Pulmonary artery endothelial cell (primary cell): Measurements from ENCODE around the gene ZNF398. TPM values are rescaled to one million over a fixed set of nuclear protein-coding genes. Genes with fewer than 3 reads are reported as not detected.
"Not testable (repeated sequence)": the region's sequence is repeated elsewhere in the genome, so short reads cannot be mapped to it uniquely, and the experiment has no call there.

Experiments
- DNase-seq: peaks from one replicate; pipeline ENCODE4 v3.0.0-alpha.2; 2011; ENCODE audit warnings: low read depth, low spot score
- total RNA-seq: library from RNA; depleted of rRNA; stranded (reverse); fragments of >200 nt; gene quantifications from 2 replicates; pipeline ENCODE4 v1.2.3, GENCODE V29; 2014

The ZNF398 gene
- total RNA-seq, 1 donor from 2014 or later: 4.9 TPM

DNA sequence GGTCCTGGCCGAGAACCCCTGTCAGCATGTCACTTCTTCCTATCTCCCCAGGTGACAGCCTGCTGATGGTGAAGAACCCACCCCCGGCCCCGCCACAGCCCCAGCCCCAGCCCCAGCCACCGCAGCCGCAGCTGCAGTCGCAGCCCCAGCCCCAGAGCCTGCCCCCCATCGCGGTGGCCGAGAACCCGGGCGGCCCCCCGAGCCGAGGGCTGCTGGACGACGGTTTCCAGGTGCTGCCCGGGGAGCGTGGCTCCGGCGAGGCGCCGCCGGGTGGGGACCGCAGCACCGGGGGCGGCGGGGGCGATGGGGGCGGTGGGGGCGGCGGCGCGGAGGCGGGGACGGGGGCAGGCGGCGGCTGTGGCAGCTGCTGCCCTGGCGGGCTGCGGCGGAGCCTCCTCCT lies 76.5 kb downstream of the ZNF398 start:
- DNase-seq: no peak

DNA sequence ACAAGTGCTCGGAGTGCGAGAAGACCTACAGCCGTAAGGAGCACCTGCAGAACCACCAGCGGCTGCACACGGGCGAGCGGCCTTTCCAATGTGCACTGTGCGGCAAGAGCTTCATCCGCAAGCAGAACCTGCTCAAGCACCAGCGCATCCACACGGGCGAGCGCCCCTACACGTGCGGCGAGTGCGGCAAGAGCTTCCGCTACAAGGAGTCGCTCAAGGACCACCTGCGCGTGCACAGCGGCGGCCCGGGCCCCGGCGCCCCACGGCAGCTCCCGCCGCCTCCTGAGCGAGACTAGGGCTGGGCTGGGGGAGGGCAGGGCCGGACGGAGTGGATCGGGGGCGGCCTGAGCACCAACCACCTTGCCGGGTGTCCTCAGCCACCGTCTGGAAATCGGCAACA lies 77.1 kb downstream of the ZNF398 start:
- no peak for DNase-seq

DNA sequence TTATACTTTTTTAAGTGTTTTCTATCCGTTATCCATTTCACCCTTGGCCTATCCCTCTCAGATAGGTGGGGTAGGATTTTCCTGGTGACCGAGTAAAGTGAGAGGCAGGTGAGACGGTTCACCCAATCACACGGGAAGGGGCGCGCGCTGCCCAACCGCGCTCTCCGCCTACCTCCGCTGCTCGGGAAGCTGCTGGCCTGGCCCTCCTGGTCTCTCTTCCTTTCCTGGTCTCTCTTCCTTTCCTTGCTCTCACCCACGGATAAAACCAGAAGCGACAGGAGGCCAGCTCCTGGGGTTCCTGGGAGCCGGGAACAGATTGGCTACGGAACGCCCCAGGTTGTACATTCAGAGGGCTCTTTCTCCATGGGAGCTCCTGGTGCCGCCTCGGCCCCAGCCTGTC lies 77.9 kb downstream of the ZNF398 start:
- DNase-seq: no peak

DNA sequence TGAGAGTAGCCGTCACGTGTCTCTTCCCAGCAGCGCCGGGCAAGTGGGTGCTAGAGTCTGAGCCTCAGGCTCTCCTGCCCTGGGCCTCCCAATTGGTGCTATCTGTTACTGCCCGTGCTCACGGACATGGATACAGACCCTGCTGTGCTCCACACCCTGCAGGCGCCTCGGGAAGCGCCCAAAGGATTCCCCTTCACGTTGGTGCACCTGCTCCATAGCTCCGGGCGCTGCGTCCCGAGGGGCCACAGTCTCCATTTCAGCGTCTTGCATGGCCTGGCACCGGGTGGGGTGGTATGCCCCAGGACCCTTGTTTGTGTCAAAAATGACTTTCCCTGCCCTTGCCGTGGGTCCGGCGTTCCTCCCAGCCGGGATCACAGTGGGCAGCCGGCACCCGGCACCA lies 78.4 kb downstream of the ZNF398 start:
- no peak for DNase-seq

DNA sequence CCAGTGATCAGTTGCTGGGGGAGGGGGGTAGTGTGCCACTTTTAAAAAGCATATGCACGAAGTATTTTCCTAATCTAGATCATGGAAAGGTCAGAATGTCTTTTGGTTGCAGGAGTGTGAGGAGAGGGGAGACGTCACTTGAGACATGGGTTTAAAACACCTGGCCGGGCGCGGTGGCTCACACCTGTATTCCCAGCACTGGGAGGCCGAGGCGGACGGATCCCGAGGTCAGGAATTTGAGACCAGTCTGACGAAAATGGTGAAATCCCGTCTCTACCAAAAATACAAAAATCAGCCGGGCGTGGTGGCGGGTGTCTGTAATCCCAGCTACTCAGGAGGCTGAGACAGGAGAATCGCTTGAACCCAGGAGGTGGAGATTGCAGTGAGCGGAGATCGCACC lies 79.1 kb downstream of the ZNF398 start:
- DNase-seq: not testable (repeated sequence)

DNA sequence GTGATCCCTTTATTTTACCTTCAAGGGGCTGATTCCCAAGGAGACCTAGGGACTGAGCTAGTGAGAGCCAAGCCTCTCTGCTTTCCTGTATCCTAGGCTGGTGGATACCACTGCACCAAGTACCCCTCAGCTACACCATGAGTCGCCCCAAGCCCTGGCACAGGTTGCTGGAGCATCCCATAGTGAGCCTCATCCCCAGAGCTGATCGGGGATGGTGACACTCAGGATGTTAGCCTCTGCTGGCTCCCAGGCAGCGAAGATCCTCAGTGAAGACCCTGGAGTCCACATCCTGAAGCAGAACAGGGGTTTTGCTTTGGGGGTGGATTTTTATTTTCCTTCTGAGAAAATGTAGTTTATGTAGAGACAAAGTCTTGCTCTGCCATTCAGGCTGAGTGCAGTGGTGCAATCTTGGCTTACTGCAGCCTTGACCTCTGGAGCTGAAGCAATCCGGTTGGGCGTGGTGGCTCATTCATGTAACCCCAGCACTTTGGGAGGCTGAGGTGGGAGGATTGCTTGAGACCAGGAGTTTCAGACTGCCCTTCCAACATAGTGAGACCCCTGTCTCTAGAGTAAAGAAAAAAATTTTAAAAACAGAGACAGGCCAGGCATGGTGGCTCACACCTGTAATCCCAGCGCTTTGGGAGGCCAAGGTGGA lies 79.7 kb downstream of the ZNF398 start:
- DNase-seq: no peak

DNA sequence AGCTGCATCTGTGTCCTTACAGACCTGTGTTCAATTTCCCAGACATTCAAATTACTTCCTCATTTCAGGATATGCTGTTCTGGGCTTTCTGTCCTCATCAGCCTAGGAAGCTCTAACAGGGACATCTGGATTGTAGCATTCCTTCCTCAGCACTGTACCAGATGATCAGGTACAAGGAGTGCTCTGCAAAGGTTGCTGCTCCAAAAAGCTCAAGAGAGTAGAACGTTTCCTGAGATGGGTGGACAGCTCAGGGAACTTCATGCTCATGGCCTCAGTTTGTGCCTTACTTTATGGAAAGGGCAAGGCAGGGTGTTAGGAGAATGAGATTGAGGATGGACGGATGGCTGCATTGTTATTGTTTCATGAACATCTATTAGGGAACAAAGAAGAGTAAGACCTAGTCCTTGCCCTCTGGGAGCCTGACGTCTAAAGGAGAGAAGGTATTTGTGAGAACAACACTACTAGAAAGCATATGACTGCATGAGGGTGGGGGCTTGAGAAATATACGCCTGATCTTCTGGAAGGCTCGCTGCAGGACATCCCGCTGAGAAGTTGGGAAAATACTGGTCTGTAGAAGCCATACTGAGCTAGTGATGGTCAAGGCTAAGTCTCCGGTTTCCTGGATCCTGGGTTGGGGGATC lies 81.7 kb downstream of the ZNF398 start:
- no peak for DNase-seq

DNA sequence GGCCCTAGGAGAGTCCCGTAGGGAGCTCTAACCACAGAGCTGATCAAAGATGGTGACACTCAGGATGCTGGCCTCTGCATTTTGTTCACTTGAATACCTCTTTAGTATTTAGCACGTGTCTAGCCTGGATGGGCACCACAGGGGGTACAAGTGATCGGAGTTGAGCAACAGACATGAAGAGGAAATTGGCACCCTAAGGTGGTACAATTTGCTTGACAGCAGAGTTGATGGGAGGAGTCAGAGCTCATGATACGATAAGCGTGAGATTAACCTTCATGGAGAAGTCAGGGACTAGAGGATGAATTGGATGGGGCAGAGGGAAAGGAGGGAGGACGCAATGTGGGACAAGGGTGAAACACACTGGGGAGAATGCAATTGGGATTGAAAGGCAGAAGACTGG lies 82.3 kb downstream of the ZNF398 start:
- no peak for DNase-seq

DNA sequence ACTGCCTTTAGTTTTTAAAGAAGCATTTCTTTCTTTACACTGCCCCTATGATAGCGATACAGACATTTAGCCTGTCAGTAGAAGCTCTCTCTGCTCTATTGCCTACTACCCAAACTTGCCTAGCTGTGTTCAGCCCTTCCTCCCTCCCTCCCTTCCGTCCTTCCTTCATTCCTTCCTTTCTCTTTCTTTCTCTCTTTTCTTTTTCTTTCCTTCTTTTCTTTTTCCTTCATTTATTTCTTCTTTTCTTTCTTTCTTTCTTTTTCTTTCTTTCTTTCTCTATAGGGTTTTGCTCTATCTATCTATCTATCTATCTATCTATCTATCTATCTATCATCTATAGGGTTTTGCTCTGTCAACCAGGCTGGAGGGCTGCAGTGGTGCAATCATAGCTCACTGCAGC lies 85.1 kb downstream of the ZNF398 start:
- no peak for DNase-seq

Other genes with a start within 250 kb of the ZNF398 start
- 456 and 570 TPM in 2 replicates for gene PDIA4, start 118.9 kb upstream of the ZNF398 start, total RNA-seq
- gene ZNF786, start 56.7 kb upstream of the ZNF398 start, total RNA-seq: 6.6 and 9.2 TPM in 2 replicates
- gene ZNF425, start 21.1 kb upstream of the ZNF398 start, total RNA-seq: 0.73 and 1.7 TPM in 2 replicates
- gene ZNF282, start 48.1 kb downstream of the ZNF398 start, total RNA-seq: 27.4 and 30.5 TPM in 2 replicates
- gene ZNF212, start 92.2 kb downstream of the ZNF398 start, total RNA-seq: 4.9 and 5.6 TPM in 2 replicates
- 3.5 and 5.6 TPM in 2 replicates for gene ZNF783, start 114.7 kb downstream of the ZNF398 start, total RNA-seq